ENCODE data around the gene PARD6A. TPM values are rescaled to one million over a fixed set of nuclear protein-coding genes. Genes with fewer than 3 reads are reported as not detected.

The PARD6A gene
- total RNA-seq, 4 donors from 2014 or later, result 2.3 to 4.3 (median 3.4) TPM

DNA sequence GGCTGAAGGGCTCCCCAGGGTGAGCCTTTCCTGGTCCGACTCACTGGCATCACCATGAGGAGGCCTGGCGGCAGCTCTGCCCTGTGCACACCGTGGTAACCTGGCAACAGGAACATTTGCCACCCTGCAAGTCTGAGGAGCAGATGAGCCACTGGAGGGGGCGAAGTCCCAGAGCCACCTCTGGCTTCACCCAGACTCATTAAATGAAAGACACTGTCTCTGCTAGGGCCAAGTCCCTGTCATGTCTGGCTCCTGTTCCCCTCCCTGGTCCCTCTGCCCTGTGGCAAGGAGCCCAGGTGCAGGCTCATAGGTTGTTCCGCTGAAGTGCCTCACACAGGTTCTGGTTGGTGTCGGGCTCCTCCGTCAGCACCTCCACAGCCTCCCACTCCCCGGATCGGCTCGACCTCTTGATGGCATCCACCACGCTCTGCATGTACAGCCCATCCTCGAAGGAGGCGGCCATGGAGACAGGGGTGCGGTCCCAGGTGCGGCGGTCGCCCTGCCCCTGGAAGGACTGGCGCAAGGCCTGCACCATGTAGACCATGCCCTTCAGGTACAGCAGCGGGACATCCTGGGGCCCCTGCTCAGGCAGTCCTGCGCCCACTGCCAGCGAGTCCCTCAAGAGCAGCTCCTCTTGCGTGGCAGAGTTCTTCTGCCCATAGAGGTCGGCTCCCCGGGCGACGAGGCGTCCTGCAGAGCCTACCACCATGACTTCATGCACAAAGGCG lies 14.3 kb downstream of the PARD6A start:
- WGBS, result 96% methylated on average over 5 of the region's 28 CpGs

DNA sequence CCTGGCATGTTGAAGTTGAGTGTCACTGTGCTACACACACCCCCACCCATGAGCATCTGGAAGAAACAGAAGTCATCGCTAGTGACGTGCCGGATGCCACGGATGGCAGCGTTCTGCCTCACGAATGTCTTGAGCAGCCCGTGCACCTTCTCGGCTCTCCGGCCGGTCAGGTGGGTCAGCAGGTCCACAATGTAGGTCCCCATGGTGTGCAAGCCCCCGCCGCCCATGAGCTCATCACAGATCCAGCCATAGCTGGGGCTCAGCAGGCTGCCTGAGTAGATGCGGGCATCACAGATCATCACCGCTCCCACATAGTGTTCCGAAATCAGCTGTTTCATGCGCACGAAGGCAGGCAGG lies 14.8 kb downstream of the PARD6A start:
- Histone ChIP-seq H3K9me3 (no peaks in the 10 kb centered on the region), H3K36me3 (peaks cover 7% of the 10 kb centered on the region), H3K27me3 (no peaks in the 10 kb centered on the region), H3K4me1 (peaks cover 48% of the 10 kb centered on the region), H3K27ac (no peak overlapping the region), H3K4me3 (no peak overlapping the region)
- no peak for TF ChIP-seq POLR2AphosphoS5 (IDR thresholded peaks at IDR 0.05)
- TF ChIP-seq, protein P1, sequence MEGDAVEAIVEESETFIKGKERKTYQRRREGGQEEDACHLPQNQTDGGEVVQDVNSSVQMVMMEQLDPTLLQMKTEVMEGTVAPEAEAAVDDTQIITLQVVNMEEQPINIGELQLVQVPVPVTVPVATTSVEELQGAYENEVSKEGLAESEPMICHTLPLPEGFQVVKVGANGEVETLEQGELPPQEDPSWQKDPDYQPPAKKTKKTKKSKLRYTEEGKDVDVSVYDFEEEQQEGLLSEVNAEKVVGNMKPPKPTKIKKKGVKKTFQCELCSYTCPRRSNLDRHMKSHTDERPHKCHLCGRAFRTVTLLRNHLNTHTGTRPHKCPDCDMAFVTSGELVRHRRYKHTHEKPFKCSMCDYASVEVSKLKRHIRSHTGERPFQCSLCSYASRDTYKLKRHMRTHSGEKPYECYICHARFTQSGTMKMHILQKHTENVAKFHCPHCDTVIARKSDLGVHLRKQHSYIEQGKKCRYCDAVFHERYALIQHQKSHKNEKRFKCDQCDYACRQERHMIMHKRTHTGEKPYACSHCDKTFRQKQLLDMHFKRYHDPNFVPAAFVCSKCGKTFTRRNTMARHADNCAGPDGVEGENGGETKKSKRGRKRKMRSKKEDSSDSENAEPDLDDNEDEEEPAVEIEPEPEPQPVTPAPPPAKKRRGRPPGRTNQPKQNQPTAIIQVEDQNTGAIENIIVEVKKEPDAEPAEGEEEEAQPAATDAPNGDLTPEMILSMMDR (IDR thresholded peaks at IDR 0.05), result no peak
- TF ChIP-seq POLR2A (IDR thresholded peaks at IDR 0.05), result no peak
- TF ChIP-seq EP300 (IDR thresholded peaks at IDR 0.05), result no peak
- 96% methylated on average over 12 of the region's 17 CpGs for WGBS
- DNase-seq (ENCODE audit: low spot score in 2 of 2), result no peak

More for the DNA sequence above, 14.3 kb downstream of the PARD6A start:
- H3K36me3 ChIP-seq, result peaks cover 7% of the 10 kb centered on the region
- H3K4me1 ChIP-seq, result peaks cover 48% of the 10 kb centered on the region
- no peak overlapping the region for H3K4me3 ChIP-seq
- TF ChIP-seq POLR2AphosphoS5 (IDR thresholded peaks at IDR 0.05) (no peak), EP300 (IDR thresholded peaks at IDR 0.05) (no peak), POLR2A (IDR thresholded peaks at IDR 0.05) (no peak)
- TF ChIP-seq, protein P1 (IDR thresholded peaks at IDR 0.05), result no peak
- DNase-seq (ENCODE audit: low spot score in 2 of 2), result no peak
- no peaks in the 10 kb centered on the region for H3K9me3 ChIP-seq
- H3K27ac ChIP-seq, result peak overlapping the region; percentile 25
- H3K27me3 ChIP-seq, result no peaks in the 10 kb centered on the region

DNA sequence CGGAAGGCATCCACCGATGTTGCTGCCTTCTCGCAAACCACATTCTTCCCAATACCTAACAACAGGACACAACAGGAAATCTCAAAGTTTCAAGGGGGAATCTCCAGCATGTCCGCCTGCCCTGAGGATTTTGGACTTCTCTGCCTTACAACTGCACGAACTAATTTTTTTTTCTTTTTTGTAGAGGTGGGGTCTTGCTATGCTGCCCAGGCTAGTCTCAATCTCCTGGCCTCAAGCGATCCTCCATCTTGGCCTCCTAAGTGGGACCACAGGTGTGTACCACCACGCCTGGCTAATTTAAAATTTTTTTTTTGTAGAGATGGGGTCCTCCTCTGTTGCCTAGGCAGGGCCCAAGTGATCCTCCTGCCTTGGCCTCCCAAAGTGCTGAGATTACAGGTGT lies 15.2 kb downstream of the PARD6A start:
- no peak overlapping the region for H3K4me3 ChIP-seq
- DNase-seq (ENCODE audit: low spot score in 2 of 2), result no peak
- no peaks in the 10 kb centered on the region for H3K27me3 ChIP-seq
- no peaks in the 10 kb centered on the region for H3K9me3 ChIP-seq
- WGBS, result 98% methylated on average over 7 of the region's 7 CpGs
- no peak overlapping the region for H3K27ac ChIP-seq
- peaks cover 48% of the 10 kb centered on the region for H3K4me1 ChIP-seq
- H3K36me3 ChIP-seq, result peaks cover 10% of the 10 kb centered on the region
- TF ChIP-seq EP300 (IDR thresholded peaks at IDR 0.05) (no peak), POLR2AphosphoS5 (IDR thresholded peaks at IDR 0.05) (no peak), POLR2A (IDR thresholded peaks at IDR 0.05) (no peak)
- TF ChIP-seq, protein P1 (IDR thresholded peaks at IDR 0.05), result no peak

DNA sequence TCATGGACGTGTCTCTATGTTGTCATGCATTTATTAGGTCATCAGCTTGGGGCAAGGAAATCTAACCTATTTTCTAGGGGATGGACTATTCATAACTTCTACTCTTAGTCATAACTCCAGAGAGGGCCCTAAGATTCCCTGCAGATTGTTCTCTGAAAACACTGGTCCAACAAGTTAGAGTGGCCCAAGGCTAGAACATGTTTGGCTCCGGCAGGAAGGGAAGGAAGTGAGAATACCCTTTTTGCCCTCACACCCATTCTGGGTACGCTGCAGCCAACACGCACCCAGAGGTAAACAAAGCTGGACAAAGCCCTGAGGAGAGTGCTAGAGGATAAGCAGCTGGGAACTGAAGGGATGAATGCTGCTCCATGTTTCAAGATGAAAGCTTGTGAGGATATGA lies 15.8 kb downstream of the PARD6A start:
- TF ChIP-seq EP300 (IDR thresholded peaks at IDR 0.05) (no peak), POLR2A (IDR thresholded peaks at IDR 0.05) (no peak), POLR2AphosphoS5 (IDR thresholded peaks at IDR 0.05) (no peak)
- TF ChIP-seq, protein P1 (IDR thresholded peaks at IDR 0.05), result no peak
- Histone ChIP-seq H3K4me1 (peaks cover 48% of the 10 kb centered on the region), H3K36me3 (peaks cover 10% of the 10 kb centered on the region), H3K4me3 (no peak overlapping the region), H3K9me3 (no peaks in the 10 kb centered on the region), H3K27ac (no peak overlapping the region), H3K27me3 (no peaks in the 10 kb centered on the region)
- no peak for DNase-seq (ENCODE audit: low spot score in 2 of 2)
- 46% methylated on average over 4 of the region's 4 CpGs for WGBS

DNA sequence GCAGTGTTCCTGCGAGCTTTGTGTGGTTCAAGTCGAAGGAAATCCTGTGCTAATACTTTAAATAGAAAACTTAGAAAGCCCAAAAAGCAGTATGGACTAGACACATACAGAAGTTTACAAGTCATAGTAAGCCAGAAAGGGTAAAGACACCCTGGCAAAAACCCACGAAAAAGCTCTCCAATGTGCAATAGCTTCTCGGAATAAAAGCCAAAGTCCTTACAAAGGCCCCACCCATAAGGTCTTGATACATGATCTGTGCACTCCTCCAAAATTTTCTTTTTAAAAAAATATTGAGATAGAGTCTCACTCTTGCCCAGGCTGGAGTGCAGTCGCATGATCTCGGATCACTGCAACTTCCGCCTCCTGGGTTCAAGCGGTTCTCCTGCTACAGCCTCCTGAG lies 16.2 kb downstream of the PARD6A start:
- no peak for DNase-seq (ENCODE audit: low spot score in 2 of 2)
- H3K27me3 ChIP-seq, result no peaks in the 10 kb centered on the region
- H3K27ac ChIP-seq, result no peak overlapping the region
- peaks cover 10% of the 10 kb centered on the region for H3K36me3 ChIP-seq
- WGBS, result 71% methylated on average over 8 of the region's 8 CpGs
- H3K4me3 ChIP-seq, result no peak overlapping the region
- H3K4me1 ChIP-seq, result peaks cover 48% of the 10 kb centered on the region
- no peaks in the 10 kb centered on the region for H3K9me3 ChIP-seq
- TF ChIP-seq, protein P1 (IDR thresholded peaks at IDR 0.05), result no peak
- TF ChIP-seq EP300 (IDR thresholded peaks at IDR 0.05), result no peak
- no peak for TF ChIP-seq POLR2A (IDR thresholded peaks at IDR 0.05)
